GM19351 (cell line): ENCODE data around the gene SNRPD3.
"Not testable (repeated sequence)": the region's sequence is repeated elsewhere in the genome, so short reads cannot be mapped to it uniquely, and the experiment has no call there.

Source experiments
- ATAC-seq: cut with Tn5 transposase; IDR thresholded peaks from one replicate; pipeline ENCODE4 v1.9.1; 2021; ENCODE audit warnings: mild to moderate bottlenecking, moderate library complexity; ENCODE audit not compliant: unreplicated experiment

SNRPD3 gene

GRCh38 chr22:24590596-24591173, 34.9 kb downstream of the SNRPD3 start:
- no peak for ATAC-seq

DNA sequence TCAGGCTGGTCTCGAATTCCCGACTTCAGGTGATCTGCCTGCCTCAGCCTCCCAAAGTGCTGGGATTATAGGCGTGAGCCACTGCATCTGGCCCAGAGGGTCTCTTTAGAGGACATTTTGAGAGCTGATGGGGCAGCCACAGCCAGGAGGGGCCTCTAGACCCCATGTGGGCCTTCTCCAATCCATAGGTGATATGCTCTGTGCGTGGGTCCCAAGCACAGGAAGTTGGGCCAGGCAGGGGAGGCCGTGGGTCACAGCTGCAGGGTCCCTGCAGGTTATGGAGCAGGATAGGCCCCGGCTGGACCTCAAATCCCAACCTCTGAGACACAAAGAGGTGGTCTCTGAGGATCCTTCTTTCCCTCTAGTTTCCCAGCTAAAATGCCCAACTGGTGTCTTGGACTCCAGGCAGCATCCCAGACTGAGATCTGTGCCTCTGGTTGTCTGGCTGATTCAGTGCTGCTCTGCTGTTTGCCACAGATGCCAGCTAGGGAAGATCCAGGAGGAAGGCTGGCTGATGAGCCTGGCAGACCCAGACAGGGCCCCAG, 35.6 kb downstream of the SNRPD3 start:
- no peak for ATAC-seq

- peak; percentile 27 for ATAC-seq
Observed at GRCh38 chr22:24592058-24592850, 36.5 kb downstream of the SNRPD3 start.

DNA sequence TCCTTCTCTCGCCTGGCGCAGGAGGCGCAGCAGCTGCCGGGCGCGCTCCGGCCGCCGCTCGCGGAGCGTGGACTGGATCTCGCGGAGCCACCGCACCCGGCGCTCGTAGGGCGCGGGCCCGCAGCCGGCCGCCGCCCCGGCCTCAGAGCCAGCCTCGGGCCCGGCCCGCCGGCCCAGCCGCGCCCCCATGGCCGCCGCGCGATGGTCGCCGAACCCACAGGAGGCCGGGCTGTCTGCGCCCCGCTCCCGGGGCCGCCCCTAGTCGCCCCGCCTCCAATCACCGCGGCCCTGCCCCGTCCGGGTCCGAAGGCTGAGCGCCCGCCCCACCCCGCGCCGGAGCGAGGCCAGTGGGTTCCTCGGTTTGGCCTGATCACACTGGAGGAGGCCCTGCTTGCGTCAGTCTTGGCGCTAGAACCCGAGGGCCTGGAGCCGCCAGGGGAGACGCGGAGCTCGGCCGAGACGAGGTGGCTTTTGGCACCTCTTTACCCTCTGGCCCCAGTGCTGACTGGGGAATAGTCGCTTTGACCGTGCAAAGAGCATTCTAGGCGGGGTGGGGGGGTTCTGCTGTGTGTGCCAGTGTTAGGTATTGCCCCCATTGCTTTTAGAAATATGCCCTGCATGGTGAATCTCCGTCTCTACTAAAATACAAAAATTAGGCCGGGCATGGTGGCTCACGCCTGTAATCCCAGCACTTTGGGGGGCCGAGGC, 37.2 kb downstream of the SNRPD3 start, which contains the start of gene LRRC75B:
Gene LRRC75B (minus strand): TSS at position 223 of the 708 bp plus-strand sequence. CDS start 34 bp downstream, at position 189.
- ATAC-seq, result peak; percentile 84

DNA sequence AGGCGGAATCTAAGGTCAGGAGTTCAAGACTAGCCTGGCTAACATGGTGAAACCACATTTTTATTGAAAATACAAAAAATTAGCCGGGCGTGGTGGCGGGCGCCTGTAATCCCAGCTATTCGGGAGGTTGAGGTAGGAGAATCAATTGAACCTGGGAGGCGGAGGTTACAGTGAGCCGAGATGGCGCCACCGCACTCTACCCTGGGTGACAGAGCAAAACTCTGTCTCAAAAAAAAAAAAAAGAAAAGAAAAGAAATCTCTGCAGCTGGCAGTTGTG, 37.7 kb downstream of the SNRPD3 start:
- not testable (repeated sequence) for ATAC-seq

DNA sequence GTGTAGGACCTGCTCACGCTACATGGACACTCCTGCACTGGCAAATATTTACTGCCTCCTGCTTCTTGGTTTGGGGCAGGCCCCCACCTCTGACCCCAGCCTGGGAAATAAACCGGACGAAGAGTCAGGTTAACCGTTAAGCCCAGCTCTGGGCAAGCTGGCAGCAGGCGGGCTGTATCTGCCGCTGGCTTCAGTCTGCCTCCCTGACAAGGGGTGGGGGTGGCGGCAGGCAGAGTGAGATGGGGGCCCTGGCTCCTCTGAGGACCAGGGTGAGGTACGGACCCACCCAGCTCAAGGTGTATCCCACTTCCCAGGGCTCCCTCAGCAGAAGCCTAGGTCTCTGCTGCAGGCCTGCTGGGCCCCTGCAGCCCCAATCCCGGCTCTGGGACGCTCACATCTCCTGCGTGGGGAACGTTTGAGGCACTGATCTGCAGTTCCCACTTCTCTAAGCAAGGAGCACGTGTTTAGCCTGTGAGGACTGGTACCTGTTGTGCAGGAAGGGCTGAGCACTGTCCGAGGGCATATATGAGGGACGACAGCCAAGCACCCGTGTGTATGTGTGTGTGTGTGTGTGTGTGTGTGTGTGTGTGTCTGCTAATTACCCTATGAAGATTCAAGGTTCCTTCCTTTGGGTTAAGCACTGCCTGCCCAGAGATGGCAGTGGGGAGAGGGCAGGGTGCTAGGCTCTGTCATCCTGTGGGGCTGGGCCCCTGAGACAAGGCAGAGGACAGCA, 38.2 kb downstream of the SNRPD3 start:
- ATAC-seq, result no peak

GRCh38 chr22:24594569-24595120, 38.8 kb downstream of the SNRPD3 start:
- ATAC-seq, result no peak

DNA sequence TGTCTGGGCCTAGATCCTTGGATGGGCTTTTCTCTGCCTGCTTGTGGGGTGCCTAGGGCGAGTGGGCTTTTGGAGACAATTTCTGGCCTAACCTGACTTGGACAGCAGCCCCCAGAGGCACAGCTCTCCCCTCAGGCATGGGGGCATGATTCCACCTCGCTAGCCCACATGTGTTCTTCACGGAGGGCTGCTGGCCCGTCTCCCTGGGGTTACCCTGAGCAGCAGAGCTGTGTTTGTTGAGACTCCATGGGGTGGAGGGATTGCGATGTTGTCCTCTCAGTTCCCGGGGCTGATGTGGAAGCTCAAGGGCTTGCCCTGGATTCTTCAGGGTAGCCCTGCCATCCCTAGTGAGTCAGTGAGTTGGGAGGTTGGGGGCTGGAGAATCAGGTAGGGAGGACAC, 39.4 kb downstream of the SNRPD3 start:
- no peak for ATAC-seq

- ATAC-seq, result no peak
Observed at GRCh38 chr22:24595863-24596262, 40.1 kb downstream of the SNRPD3 start.

DNA sequence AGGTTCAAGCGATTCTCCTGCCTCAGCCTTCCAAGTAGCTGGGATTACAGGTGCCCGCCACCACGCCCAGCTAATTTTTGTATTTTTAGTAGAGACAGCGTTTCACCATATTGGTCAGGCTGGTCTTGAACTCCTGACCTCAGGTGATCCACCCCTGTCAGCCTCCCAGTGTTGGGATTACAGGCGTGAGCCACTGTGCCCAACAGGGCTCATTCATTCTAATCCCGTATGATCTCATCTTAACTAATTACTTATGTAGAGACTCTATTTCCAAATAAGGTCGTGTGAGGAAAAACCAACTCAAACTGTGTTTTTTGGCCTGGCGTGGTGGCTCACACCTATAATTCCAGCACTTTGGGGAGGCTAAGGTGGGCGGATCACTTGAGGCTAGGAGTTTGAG, 41.3 kb downstream of the SNRPD3 start:
- not testable (repeated sequence) for ATAC-seq

DNA sequence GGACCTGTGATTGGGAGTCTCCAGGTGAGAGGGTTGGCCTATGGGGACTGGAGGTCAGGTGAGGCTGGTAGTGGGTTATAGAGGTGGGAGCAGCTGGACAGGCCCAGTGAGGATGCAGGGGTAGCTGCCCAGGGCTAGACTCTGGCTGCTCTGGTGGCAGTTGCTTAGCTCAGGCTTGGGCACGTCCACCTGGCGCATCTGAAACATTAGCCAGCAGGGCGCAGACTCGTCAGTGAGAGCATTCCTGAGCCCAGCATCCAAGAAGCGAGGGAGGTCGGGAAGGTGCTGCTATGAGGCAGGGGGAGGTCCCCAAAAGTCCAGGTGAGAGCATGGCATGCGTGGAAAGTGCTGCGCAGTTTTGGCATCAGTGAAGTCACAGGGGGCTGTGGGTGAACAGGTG, 43.7 kb downstream of the SNRPD3 start:
- no peak for ATAC-seq

DNA sequence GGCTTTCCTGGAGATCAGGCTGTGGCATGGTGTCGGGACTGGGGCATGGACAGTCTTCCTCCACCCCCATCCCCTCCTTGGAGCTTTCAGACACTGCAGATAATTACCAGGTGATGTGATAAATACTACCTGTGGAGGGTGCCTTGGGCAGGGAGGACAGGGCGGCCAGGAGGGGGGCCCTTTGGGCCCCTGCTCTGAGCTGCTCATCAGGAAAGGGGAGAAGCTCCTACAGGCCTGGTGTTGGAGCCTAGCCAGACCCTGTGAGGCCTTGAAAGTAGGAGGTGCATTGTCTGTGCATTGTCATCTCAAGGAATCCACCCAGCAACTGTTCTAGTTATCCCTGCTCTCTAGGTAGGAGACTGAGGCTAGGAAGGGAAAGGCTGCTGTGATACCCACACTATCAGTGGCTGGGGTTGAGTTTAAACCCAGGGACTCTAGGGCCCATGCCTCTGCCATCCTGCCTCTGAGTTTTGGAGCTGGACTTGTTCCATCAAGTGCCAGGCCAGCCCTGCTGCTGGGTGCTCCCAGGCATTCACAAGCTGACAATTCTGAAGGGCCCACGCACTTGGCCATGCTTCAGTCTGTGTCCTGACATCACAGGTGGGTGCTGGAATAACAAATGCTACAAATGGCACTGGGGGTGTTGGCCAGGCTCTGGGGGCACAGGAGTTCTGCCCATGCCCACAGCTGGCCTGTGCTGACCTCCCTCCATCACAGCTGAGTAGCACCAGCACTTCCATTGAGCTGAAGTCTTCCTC, 44.3 kb downstream of the SNRPD3 start:
- ATAC-seq, result not testable (repeated sequence)

DNA sequence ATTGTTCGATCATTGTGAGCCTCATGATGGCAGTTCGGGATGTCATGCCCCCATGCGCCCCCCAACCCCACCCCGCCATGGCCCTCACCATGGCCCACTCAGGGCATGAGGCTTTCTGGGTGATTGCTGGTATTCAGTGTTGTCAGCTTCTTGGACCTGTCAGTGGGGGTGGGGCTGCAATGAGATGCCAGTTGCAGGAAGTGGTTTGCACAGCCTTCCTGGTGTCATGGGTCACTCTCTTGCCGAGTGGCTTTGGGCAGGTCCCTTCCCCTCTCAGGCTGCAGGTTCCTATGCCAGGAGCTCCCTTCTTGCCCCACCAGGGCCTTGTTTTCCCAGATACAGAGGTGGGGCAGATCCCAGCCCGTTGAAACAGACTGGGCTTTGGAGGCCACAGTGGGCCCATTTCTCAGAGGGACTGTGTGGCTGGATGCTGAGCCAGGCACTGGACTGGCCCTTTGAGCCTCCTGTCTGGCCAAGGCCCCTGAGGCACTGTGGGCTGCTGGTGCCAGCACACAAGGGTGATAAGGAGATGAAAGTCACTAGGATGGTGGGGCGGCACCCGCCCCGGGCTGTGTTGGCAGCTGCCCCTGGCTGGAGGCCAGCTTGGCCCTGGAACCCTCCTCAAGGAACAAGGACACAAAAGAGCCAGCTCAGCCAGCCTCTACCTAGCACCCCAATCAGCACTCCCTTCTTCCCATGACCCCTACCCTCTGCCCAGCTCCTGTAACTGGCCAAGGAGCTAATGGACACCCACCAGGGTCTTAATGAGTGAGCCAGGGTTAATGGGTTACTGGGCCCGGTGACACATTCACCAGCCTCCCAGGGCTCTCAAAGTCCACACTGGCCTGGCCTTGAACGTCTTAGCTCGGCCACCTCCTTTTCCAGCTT, 45.7 kb downstream of the SNRPD3 start:
- ATAC-seq, result no peak

DNA sequence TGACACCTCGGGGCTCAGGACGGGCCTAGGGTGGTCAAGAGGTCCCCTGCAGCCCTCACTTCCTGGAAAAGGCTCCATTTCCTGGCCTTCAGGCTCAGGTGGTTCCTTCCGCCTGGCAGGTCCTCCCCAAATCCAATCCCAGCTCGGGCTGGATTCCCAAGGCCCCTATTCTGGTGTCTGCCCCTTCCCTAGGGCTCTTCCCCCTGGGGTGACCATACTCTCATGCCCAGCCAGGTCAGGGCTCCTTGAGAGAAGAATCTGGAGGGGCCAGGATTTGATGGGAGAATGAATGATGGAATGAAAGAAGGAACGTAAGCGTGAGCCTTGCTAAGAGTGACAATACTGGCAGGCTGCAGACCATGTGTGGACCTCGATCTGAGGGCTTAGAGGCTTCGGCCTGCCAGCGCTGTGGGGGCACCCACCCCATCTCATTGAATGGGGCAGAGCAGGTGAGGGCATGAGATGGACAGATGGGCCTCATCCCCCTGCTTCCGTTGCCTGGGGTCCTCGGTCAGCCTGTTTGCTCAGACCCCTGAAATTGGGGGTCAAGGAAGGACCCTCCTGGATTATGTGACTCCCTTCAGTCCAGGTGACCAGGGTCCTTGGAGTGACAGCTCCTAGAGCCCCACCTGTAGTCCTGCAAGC, 46.4 kb downstream of the SNRPD3 start:
- ATAC-seq, result not testable (repeated sequence)

- ATAC-seq, result not testable (repeated sequence)
Observed at GRCh38 chr22:24602847-24603769, 47.3 kb downstream of the SNRPD3 start, which contains the start of gene GGT1. TSS of gene GGT1 (plus strand) at chr22:24603193. CDS start at chr22:24611082, 7,889 bp downstream.

DNA sequence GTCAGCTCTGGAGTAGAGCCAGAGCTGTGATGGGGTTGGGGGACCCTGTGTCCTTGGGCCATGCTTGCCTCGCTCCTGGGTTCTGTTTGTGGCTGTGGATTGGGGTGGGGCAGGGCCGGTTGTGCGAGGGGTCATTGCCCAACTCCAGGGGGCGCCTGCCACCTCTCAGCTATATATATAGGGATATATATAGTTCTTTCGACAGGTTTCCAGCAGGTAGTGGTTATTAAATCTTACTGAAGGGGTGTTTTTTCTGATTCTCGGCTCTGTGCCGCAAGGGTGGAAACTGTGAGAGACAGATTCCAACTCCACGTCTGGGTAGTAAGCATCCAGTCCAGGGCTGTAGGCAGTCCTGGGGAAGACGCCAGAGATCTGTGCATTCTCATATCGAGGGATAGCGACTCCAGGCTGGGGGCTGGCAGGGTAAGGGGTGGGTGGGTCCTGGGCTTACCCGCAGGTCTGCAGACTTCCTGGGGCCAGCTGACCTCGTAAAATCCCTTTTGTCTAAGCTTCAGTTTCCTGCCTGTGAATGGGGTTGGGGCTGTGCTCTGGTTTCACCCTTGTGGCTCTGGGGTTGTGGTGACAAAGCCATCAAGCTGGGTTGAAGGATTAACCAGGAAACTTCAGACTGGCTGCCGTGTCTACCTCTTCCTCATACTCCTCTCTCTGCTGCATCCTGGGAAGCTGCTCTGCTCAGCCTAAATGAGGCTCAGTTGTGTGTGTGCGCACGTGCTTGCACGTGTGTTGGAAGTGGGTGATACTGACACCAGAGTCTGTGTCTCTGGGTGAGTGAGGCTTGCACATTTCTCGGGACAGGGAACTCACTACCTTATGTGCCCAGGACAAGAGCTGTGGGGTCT, 48.2 kb downstream of the SNRPD3 start:
- not testable (repeated sequence) for ATAC-seq
